Inflammatory macrophage treated with lipopolysaccharide for 4 hours (primary cell): ENCODE data around the gene SREBF1.

ENCODE experiments used
- DNase-seq: peaks from one replicate; pipeline ENCODE4 v3.0.0-alpha.2; 2020

The SREBF1 gene

GRCh38 chr17:17836818-17837379 lies at the start of gene SREBF1:
Gene SREBF1, minus strand, starts transcription at chr17:17836986. Its CDS starts 169 bp downstream, at chr17:17836817.
- peak; percentile 66 for DNase-seq

GRCh38 chr17:17886226-17886625 lies 49.4 kb upstream of the SREBF1 start:
- no peak for DNase-seq

- no peak for DNase-seq
These were observed 47.9 kb upstream of the SREBF1 start for GRCh38 chr17:17884391-17885357.

- no peak for DNase-seq
These were observed 47.0 kb upstream of the SREBF1 start for GRCh38 chr17:17883801-17884200.

GRCh38 chr17:17882082-17882581 lies 45.3 kb upstream of the SREBF1 start:
- no peak for DNase-seq

GRCh38 chr17:17880577-17881196 lies 43.9 kb upstream of the SREBF1 start:
- peak; percentile 6 for DNase-seq

GRCh38 chr17:17877529-17878358 lies 41.0 kb upstream of the SREBF1 start:
- no peak for DNase-seq

- DNase-seq = no peak
These were observed 40.3 kb upstream of the SREBF1 start for GRCh38 chr17:17876959-17877528.

GRCh38 chr17:17874478-17874877 lies 37.7 kb upstream of the SREBF1 start:
- no peak for DNase-seq

- no peak for DNase-seq
These were observed 36.7 kb upstream of the SREBF1 start for GRCh38 chr17:17873450-17873991.

- DNase-seq = no peak
These were observed 36.0 kb upstream of the SREBF1 start for GRCh38 chr17:17872547-17873345.

GRCh38 chr17:17871913-17872312 lies 35.1 kb upstream of the SREBF1 start:
- no peak for DNase-seq

- DNase-seq = no peak
These were observed 33.5 kb upstream of the SREBF1 start for GRCh38 chr17:17870247-17870646.

- DNase-seq = no peak
These were observed 32.1 kb upstream of the SREBF1 start for GRCh38 chr17:17868641-17869522.

- no peak for DNase-seq
These were observed 30.1 kb upstream of the SREBF1 start for GRCh38 chr17:17866897-17867296.

- DNase-seq = no peak
These were observed 29.6 kb upstream of the SREBF1 start for GRCh38 chr17:17866425-17866824.

- no peak for DNase-seq
These were observed 28.2 kb upstream of the SREBF1 start for GRCh38 chr17:17865035-17865434.

GRCh38 chr17:17860766-17861107 lies 24.0 kb upstream of the SREBF1 start:
- no peak for DNase-seq

GRCh38 chr17:17859909-17860765 lies 23.4 kb upstream of the SREBF1 start:
- DNase-seq = peak; percentile 43
